ENCODE data around the gene CCBE1.

The CCBE1 gene

DNA sequence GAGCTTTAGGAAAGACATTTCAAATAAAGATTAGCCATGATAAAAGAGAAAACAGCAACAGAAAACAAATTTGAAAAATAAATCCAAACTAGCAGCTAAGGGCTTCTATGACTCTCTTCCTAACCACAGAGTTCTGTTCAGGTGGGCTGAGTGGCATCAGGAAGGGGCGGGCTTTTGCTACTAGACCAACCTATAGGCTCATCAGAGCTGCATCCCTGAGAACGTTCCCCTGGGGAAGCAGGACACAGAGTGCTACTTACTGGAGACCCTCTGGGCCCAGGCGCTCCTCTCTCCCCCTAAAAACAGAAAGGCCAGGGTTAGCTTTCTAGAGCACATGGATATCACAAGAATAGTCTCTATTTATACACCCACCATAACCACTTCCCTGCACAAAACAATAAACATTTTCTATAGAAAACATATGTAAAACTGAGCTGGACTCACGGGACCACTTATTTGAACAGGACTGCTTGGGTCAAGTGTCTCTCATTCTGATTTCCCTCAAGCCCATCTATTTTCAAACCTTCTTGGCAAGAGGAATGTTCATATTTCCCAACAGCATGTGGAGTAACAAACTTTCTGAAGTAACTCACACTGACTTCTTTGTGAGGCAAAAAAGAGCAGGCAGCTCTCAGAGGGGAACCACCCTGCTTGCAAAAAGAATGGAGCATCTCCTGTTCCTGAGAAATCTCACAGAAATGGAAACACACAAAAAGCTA is 259.2 kb downstream of the CCBE1 start:
- DNase-seq = no peak

DNA sequence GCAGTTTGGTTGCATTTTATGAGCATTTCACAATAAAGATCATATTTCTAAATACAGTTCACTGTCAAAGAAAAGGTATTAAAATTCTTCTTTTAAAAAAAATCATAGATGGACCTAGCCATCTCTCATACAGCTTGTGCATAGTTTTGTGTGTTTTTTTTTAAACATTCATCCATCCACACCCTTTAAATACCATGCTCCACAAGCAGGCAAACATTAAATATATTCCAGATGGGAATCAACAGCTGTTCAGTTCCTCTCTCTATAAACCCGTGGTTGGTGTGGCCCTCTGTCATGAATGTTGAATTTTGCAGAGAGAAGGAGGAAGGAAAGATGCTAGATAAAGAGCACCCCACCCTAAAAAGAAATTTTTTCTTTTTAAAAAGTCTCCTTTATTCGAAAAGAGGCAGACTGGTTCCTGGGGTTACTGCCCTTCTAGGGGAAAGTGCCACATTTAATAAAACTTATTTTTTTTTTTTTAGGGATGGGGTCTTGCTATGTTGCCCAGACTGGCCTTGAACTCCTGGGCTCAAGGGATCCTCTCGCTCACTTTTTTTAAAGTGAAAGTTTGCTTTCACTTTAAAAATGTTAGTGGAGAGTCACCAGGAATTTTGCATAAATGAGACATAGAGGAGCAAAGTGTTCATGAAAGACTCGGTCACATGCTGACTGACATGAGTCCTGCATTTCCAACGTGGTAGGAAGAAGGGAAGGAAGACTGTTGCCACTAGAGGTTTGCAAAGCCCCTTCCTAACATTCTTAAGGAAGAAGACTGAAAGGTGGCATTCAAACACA is 264.2 kb downstream of the CCBE1 start:
- no peak for DNase-seq

DNA sequence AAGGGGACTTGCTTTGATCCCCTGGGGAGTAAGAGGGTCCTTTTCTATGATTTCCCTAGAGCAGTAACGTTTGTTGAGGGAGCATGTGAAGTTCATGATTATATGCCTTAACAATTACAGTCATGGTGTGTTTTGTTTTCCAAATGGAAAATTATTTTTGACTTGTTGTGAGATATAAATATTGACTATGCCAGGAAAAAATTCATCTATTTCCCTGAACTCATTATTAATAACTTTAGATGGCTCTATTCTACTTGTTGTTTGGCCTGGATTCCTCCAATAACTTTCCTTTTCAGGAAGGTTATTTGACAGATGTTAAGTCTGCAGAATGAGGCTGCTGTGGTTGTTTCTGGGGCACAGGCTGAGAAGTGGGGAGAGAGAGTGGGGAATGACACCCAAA is 266.1 kb downstream of the CCBE1 start:
- no peak for DNase-seq

DNA sequence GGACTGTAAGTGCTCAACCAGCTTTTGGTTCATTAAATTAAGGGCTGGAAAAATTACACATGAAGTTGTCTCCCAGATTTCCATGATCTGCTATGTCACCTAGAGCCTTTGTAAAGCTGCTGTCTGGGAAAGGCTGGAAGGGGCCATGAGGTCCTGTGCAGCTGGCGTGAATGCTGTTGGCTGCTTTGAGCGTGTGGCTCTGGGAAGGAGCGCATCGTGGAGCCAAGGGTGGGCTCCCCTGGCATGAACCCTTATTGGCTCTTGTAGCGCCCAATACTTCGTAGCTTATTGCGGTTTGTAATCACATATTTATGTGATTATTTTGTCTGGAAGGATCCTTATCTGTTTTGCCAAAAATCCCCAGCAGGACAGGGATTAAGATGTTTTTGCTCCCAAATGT is 267.6 kb downstream of the CCBE1 start:
- DNase-seq = no peak

DNA sequence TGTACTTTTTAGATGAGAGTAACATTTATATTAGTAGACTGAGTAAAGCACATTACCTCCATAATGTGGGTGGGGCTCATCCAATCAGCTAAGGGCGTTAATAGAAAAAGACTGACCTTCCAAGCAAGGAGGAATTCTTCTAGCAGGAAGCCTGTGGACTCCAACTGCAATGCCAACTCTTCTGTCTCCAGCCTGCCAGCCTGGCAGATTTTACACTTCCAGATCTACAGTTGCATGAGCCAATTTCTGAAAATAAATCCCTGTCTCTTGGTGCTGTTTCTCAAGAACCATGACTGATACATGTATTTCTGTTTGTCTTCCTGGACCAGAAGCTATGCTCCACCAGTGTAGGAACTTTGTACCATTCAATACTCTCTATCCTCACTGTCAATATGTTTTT is 269.2 kb downstream of the CCBE1 start:
- DNase-seq = no peak

DNA sequence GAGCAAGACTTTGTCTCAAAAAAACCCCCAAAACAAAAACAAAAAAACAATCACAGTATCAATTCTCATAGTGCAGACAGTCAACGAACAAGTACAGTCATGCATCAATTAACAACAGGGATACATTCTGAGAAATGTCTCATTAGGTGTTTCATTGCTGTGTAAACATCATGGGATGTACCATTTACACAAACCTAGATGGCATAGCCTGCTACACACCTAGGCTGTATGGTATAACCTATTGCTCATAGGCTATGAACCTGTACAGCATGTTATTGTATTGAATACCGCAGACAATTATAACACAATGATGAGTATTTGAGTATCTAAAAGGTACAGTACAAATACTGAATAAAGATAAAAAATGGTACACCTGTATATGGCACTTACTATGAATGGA is 270.4 kb downstream of the CCBE1 start:
- DNase-seq = no peak

DNA sequence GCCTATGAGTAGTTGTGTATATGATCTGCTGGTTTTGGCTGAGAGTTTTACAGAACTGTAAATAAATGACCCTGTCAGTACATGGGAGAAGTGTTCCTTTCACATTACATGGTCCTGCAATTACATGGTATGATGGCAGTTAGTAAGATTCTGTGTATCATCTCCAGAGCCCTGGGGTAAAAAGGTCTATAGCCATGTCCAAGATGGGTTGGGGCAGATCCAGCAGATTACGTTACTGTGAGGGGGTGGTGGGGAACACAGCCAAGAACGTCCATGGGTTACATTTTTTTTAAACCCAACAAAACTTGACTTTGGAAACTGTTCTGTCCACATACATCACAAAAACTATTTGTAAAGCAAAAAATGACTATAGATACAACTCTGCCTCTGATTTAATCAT is 274.0 kb downstream of the CCBE1 start:
- DNase-seq = no peak

DNA sequence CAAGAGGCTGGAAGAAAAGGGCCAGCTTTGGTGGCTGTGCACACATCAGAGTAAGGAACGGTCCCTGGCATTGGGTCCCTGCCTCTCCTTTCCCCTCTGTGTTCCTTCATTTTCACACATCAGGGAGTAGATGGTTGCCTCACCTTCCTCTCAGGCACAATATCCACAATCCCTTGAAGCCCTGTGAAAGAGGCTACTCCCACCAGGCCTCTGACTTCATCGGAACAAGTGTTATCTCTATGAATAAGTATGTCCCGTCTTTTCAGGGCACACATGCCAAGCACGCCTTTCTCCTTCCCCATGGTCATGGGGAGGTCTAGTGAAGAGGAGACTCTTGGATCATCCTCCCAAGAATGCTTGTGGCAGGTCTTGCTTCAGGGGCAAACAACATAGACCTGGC is 277.0 kb downstream of the CCBE1 start:
- DNase-seq = no peak

DNA sequence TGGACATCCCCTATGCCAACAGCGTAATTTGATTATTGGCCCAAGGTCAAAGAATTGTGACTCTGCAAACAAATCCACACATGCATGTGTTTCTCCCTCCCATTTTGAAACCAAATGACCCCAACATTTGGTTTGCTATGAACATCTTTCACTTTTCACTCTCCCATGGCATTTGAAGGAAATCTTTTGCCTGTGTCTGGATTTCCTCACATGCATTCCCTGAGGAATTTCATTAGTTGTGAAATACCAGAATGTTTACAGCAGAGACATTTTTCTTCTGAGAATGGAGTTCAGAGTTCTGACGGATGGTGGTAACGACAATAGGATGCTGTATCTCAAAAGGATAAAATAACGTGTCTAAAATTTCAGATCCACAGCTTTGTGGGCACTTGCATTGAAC is 277.8 kb downstream of the CCBE1 start:
- DNase-seq = no peak

DNA sequence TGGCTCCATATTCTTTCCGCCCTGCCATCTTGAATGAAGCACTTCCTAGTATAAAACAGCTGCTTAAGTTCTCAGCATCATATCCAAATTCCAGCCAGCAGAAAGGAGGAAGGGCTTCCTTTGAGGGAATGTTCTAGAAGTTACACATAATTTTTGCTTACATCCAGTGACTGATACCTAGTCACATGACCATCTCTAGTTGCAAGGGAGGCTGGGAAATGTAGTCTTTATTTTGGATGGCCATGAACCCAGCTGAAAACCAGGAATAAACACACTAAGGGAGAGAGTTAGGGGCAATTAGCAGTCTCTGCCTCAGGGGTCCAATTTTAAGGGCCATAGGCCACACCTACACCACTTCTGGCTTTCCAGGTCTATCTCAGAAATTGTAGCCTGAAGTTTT is 280.4 kb downstream of the CCBE1 start:
- no peak for DNase-seq

DNA sequence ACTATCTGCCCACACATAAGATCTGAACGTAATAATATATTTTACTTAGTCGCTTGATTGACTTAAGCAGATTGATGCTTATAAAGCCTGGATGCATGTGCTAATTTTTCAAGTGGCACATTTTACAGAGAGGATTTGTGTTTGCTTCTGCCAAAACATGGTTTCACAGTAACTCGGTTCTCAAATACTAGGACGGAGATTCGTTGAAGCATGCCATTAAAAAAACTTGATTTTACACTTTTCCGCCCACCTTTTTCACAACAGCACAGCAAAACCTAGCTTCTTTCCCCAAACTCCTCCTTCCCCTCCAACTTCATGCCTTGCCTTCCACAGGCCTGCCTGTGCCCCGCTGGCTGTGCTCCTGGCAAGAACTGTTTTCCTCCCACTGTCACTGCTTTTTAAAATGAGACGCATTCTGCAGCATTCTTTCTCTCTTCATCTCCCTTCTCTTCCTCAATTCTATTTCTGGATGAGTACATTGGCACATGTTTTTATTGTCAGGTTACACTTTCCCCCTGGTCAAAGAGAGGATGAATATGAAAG is 283.0 kb downstream of the CCBE1 start:
- no peak for DNase-seq

DNA sequence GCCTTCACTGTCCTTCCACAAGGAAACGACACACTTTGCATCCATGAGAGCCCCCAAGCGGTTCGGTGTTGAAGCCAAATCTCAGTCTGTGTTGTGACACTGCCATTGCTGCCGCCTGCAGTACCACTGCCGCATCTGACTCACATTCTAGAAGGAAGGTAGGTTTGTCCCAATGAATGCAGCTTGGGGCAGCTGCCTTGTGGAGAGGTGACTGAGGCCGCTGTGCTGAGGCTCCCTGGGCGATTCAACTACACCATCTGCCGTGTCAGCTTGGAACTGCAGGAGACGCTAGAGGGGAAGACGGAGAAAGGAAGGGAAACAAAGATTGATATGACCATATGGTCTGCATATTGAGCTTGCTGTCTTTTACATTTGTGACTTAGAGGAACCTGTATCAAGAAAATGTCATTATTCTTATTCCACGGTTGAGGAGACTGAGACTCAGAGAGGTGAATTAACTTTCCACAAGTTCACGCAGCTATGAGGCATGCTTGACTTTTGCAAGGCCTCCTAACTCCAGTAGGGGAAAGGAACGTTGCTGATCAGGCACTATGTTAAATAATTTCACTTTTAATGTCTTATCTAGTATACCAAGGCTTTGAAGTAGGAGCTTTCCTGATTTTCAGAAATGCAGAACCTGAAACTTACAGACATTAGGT is 294.7 kb downstream of the CCBE1 start:
- DNase-seq = peak; percentile 70

DNA sequence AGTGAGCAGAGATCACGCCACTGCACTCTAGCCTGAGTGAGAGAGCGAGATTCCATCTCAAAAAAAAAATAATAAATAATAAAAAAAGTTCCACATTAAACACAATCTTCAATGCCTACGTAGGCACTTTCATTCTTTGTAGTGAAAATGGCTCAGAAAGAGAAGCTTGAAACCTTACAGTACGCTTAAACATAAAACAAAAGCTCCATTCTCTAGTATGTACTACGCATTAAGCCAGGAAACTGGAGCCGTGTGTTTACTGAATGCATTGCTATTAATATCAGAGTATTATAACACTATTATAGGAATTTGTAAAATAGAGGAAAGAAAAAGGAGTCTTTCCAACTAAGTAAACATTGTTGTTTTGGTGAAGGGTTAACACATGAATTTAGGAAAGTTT is 296.8 kb downstream of the CCBE1 start:
- DNase-seq = no peak

DNA sequence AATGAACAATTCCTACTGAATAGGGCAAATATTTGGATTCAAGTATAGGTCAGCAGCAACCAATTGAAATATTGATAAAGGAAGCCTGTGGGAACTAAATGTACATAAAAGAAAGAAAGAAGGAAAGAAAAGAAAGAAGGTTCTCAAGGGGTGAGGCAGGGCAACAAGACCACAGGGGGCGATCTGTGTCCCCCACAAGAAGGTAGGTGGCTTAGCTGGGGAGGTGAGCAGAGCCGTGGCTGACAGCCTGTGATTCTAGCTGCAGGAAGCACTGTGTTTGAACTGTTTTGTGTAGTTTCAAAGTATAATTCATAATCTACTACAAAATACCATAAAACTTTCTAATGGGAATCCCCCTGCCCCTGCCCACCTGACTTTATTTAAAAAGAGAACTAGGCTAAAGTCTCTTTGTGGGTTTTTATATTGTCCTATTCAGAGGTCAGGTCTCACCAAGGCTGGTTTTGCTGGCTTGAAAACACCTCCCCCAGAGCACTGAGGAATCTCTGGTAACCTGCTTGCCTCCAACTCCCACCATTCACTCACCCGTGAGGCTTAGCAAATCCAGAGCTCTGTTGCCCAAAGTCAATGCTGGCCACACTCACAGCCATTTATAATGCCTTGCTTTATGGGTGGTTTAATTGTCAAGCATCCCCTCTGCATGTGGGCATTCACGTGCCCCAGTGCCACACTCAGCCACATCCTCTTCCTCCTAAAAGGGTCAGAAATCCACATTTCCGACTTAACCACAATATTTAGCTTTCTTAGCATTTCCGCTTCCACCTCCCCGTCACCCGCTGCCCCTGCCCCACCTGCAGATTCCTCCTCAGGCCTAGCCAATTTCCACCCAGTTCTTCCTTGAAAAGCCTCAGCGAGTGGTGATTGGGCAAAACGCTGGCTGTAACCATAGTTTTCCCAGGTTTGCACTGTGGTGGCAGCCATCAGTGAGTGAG is 301.7 kb downstream of the CCBE1 start:
- no peak for DNase-seq

DNA sequence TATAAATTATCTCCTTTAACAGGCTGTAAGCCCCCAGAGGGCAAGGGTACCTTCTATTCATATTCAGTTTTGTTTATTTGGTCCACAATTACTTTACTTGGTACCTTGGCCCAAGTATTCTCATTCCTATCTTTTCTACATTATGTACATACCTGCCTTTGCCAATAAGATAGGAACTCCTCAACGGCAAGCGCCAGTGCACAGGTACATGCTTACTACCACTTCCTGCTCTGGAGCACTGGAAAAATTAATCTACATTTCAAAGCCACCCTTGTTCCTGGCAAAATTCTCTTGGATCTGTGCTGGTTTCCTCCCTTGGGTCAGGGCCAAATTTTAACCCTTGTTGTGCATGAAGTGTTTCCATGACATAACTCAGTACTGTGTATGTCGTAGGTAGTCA is 303.8 kb downstream of the CCBE1 start:
- no peak for DNase-seq

DNA sequence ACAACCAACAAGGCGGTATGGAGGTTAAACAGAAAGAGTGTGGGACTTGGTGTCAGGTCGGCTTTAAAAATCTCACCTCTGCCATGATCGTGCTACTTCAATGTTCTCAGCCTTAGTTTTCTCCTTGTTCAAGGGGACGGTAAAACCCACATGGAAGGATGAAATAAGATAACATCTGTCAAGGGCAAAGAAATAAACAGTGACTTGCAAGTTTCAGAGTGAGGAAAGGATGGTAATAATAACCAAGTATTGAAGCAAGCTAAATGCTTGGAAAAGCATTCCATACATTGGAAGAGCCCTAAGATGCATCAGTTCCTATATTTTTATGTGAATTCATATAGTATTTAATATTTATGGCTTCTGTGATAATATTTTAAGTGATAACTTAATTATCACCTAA is 308.4 kb downstream of the CCBE1 start:
- no peak for DNase-seq

DNA sequence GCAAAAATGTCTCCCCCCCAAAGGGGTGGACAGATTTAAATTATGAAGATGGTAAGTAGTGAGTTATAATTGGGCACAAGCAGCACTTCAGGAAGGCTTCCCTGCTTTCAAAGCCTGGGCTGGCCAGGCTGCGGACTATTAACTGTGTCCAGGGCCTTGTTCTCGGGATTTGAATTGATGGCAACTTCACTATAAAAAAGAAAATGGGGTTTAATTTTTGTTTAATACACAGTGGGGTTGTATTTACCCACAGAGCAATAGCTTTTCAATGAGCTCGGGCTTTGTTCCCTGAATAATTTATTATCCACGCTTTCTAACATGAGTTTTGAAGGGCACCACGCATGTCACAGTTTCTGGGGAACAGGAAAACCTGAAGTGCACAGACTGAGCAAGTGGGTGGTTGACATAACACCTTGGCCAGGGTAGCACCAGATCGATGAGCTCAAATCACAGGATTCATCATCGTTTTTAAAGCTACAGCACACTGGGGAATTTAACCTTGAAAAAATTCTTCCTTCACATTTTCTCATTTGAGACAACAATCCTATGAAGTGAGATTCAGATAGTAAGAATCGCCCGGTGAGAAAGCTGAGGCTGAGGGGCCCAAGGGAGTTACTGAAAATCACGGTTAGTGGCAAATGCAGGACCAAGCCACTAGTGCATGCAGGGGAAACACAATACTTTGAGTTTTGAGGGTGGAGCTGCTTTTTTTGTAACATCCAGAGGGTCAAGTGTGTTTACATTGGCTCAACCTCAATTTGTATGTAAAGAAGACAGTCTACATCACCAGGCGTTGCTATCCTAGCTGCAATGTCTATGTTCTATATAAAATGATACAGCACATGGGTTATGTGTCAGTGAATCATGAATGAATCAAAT is 309.3 kb downstream of the CCBE1 start:
- no peak for DNase-seq

DNA sequence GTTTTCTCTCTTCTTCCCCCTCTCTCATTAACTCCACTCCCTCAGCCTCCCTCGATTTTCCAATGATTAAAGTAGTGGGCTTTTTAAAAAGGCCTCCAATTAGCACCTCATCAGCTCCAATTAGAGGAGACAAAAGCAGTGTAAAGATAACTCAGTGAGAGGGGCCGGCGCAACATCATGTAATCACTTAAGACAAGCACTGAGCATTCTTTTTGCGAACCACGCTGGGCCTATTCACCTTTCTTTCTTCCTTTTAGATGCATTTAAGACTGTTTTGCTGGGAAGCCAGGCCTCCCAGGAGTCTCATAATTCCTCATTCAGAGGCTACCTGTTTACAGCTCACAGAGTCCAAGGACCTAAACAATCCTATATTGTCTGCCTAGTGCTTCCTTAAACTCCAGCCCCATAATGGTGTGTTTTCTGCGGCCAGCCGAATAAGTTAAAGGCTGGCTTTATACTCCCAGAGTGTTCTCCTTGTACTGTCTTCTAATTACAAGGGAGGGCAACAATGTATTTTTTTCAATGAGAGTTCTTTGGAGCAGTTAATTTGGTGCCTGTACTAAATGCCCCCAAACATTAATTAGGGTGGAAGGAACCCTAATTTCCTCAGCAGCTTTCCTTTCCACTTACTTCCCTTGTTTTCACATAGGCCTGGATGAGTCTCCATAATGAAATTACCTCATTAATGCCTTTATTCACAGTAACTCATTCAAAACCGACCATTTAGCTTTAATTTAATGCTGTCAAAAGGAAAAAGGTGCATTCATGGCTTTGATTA is 310.1 kb downstream of the CCBE1 start:
- no peak for DNase-seq

DNA sequence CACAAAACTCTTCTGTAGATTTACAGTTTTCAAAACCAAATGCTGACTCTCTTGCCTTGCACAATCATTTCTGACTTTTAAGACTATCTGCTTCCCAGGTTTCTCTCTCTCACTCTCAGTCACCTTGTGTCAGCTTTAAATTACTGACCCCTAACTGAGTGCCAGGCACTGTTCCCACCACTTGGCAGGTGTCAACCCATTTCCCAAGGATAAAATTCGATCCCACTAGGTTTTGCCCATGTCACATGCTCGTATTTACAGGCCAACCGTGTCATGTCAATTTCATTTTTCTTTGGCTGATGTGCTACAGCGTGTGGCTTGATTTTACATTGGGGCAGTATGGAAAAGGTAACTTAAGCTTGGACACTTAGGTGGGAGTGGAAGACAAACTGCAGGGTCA is 312.0 kb downstream of the CCBE1 start:
- no peak for DNase-seq

DNA sequence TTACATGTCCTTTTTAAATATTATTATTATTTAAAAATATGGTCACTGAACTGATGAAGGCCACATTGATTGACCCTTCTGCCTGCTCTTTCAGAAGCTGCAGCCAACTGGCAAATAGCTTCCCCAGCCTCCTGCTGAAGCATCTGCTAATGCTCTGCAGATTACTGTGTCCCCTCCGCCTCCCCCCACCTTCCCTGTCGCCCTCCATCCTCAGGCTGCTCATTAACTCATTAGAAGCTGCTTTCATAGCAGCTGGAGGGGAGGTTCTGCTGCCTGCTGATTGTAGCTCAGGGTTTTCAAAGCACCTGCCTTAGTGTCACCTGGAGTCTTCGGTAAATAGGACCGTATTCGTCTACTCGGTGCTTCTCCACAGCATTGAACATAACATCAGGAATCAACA is 313.4 kb downstream of the CCBE1 start:
- DNase-seq = no peak

DNA sequence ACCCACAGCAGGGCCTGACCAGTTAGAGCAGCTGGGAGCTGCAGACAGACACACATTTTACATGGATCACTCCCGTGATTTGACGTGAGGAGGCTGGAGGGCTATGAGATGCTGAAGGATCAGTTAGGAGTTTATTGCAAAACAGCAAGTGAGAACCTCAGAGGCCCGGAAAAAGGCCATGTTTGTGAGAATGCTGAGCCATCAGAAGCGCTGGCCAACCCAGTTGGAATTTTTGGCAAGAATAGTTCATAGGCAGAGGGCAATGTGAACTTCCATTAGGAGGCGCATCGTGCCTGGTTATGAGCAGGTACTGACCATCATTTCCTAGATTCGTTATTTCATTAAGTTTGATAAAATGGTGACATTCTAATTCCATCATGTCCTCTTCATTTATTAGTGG is 314.8 kb downstream of the CCBE1 start:
- DNase-seq = no peak
